Bronchial epithelial cell (primary cell): ENCODE data around the gene FADD. TPM values are rescaled to one million over a fixed set of nuclear protein-coding genes. Genes with fewer than 3 reads are reported as not detected.

Experiments used
- DNase-seq: peaks from one replicate; pipeline ENCODE4 v3.0.0-alpha.2; 2010; ENCODE audit warnings: low read depth
- FAIRE-seq: peaks from 2 replicates; lab custom pipeline; 2011; peaks lifted over from hg19 to GRCh38; lab: Jason Lieb, UNC
- H3K27me3 ChIP-seq: 2 replicates; pipeline ENCODE4 v1.5.1; 2011; ENCODE audit warnings: low read length; ENCODE audit not compliant: control insufficient read depth, insufficient read depth
- H3K36me3 ChIP-seq: 2 replicates; pipeline ENCODE4 v1.5.1; 2011; ENCODE audit warnings: low read length; ENCODE audit not compliant: control insufficient read depth, insufficient read depth
- H3K4me3 ChIP-seq: 2 replicates; pipeline ENCODE4 v1.5.1; 2011; ENCODE audit warnings: mild to moderate bottlenecking, low read depth, low read length, control low read depth
- CTCF ChIP-seq: IDR thresholded peaks from 2 replicates; pipeline ENCODE4 v1.5.1; 2011; ENCODE audit warnings: mild to moderate bottlenecking, moderate library complexity, low read length, control low read depth, inconsistent platforms; ENCODE audit not compliant: insufficient read depth, severe bottlenecking
- total RNA-seq: library from RNA; depleted of rRNA; stranded (reverse); fragments of >200 nt; gene quantifications from 2 replicates; pipeline ENCODE4 v1.2.1, GENCODE V29; 2014

The FADD gene
- total RNA-seq, 1 donor from 2014 or later: 52.1 TPM

GRCh38 chr11:70204466-70204799 lies 1.3 kb downstream of the FADD start:
- no peak for TF ChIP-seq CTCF
- Histone ChIP-seq H3K4me3 (peak overlapping the region; percentile 90), H3K27me3 (no peaks in the 10 kb centered on the region), H3K36me3 (peaks cover 16% of the 10 kb centered on the region)
- no peak for DNase-seq
- no peak for FAIRE-seq

- H3K4me3 ChIP-seq: no peak overlapping the region
- H3K27me3 ChIP-seq: no peaks in the 10 kb centered on the region
- no peak for TF ChIP-seq CTCF
- FAIRE-seq (no peak), DNase-seq (no peak)
- peaks cover 16% of the 10 kb centered on the region for H3K36me3 ChIP-seq
These were observed 2.1 kb downstream of the FADD start for GRCh38 chr11:70205049-70205725.

GRCh38 chr11:70205766-70206165 lies 2.7 kb downstream of the FADD start:
- DNase-seq (no peak), FAIRE-seq (no peak)
- Histone ChIP-seq H3K36me3 (peaks cover 16% of the 10 kb centered on the region), H3K4me3 (no peak overlapping the region), H3K27me3 (no peaks in the 10 kb centered on the region)
- TF ChIP-seq CTCF: no peak

- Histone ChIP-seq H3K27me3 (no peaks in the 10 kb centered on the region), H3K4me3 (no peak overlapping the region), H3K36me3 (peaks cover 16% of the 10 kb centered on the region)
- DNase-seq (no peak), FAIRE-seq (no peak)
- no peak for TF ChIP-seq CTCF
These were observed 3.3 kb downstream of the FADD start for GRCh38 chr11:70206226-70206981.

- peaks cover 16% of the 10 kb centered on the region for H3K36me3 ChIP-seq
- no peak for TF ChIP-seq CTCF
- FAIRE-seq: no peak
These were observed 3.9 kb downstream of the FADD start for GRCh38 chr11:70206982-70207376.

More at GRCh38 chr11:70206982-70207376, 3.9 kb downstream of the FADD start:
- H3K27me3 ChIP-seq: no peaks in the 10 kb centered on the region
- DNase-seq: no peak
- H3K4me3 ChIP-seq: no peak overlapping the region
